Pancreas (tissue), 10 donors: Measurements from ENCODE around the gene KIF5B. TPM values are rescaled to one million over a fixed set of nuclear protein-coding genes. Genes with fewer than 3 reads are reported as not detected.
"Not testable (repeated sequence)": the region's sequence is repeated elsewhere in the genome, so short reads cannot be mapped to it uniquely, and the experiment has no call there.

Experiments
- ATAC-seq, 4 donors: fragments of 200-7000 bp; cut with Tn5 transposase; one replicate each; pipeline versions ENCODE4 v1.8.0 to v1.9.1; 2020; ENCODE audit warnings: mild to moderate bottlenecking in 4 of 4, moderate library complexity in 4 of 4
- DNase-seq, 6 donors: peaks; one replicate each; pipeline ENCODE4 v3.0.0-alpha.2; 2020
- FAIRE-seq: peaks from 2 replicates; lab custom pipeline; 2012; peaks lifted over from hg19 to GRCh38; lab: Jason Lieb, UNC
- H3K27ac ChIP-seq, 4 donors: fragments of 200-600 bp; sonication (generic); 1 replicate in 3 of 4; 2 replicates in 1 of 4; pipeline versions ENCODE4 v1.5.0 to v1.8.0; 2020
- H3K27me3 ChIP-seq, 4 donors: fragments of 200-600 bp; one replicate each; pipeline ENCODE4 v1.8.0; 2021
- H3K36me3 ChIP-seq, 3 donors: fragments of 200-600 bp; sonication (generic) in 1 of 3; one replicate each; pipeline versions ENCODE4 v1.5.0 to v1.8.0; 2020 to 2021
- H3K4me1 ChIP-seq, 3 donors: fragments of 200-600 bp; one replicate each; pipeline ENCODE4 v1.8.0; 2021
- H3K4me3 ChIP-seq, 4 donors: fragments of 200-600 bp; sonication (generic) in 2 of 4; one replicate each; pipeline versions ENCODE4 v1.5.0 to v1.8.0; 2020 to 2021
- H3K9me3 ChIP-seq, 4 donors: fragments of 200-600 bp; one replicate each; pipeline ENCODE4 v1.8.0; 2021
- CTCF ChIP-seq, 4 donors: fragments of 200-600 bp; sonication (generic) in 3 of 4; IDR thresholded peaks; one replicate each; pipeline versions ENCODE4 v1.5.0 to v1.8.0; 2021; ENCODE audit warnings: antibody characterized with exemption in 4 of 4
- WGBS, 2 donors: extraction: QIAGEN DNeasy Blood & Tissue Kit; methylation state at CpG; one replicate each; pipeline ENCODE4 v1.1.7; 2013; 5-methylcytosine and 5-hydroxymethylcytosine counted together
- intact Hi-C, 3 donors: fragments of 100-400 bp; cut with DNase I; formaldehyde crosslinking; loops; one replicate each; pipeline versions ENCODE4 v1.11.1 to v1.14.2; 2022
- polyA plus RNA-seq, 2 donors: library from polyadenylated mRNA; stranded (reverse); fragments of 200-250 nt; gene quantifications; one replicate each; pipeline ENCODE4 v1.2.3, GENCODE V29; 2013
- total RNA-seq, 6 donors: library from RNA; stranded (reverse); fragmentation: NEBNext Ultra II Directional in 4 of 6; extraction: Animal tissue kit (Norgen Biotek cat#: 25700) in 4 of 6; gene quantifications; one replicate each; pipeline versions ENCODE4 v1.2.1 to v1.2.4, GENCODE V29; 2021 to 2023
- donor health status: healthy with polysubstance abuse.
- donor health status: DM: no; HTN: no; CAD: no; lungs with moderate emphysema.
- donor health status: DM: no; HTN: no; CAD: no.
- donor health status: control.
- donor health status: control.
- donor health status: Bipolar disorder and iron deficiency.
- donor health status: DM: yes; HTN: yes; CAD: no.
- donor health status: DM: no; HTN: no; CAD: no.
- donor health status: DM: no; HTN: no; CAD: no.
- donor health status: DM: yes; HTN: yes; CAD: no.

KIF5B gene
- total and polyA plus RNA-seq, 8 donors = 17.2 to 48.3 (median 33.4) TPM

GRCh38 chr10:32072025-32072800 is 16.0 kb upstream of the KIF5B start:
- Histone ChIP-seq H3K27me3 (no peaks in the 10 kb centered on the region), H3K36me3 (no peaks in the 10 kb centered on the region), H3K27ac (no peak overlapping the region), H3K4me1 (no peaks in the 10 kb centered on the region), H3K9me3 (no peaks in the 10 kb centered on the region), H3K4me3 (no peak overlapping the region)
- ATAC-seq (no peak), DNase-seq (no peak), FAIRE-seq (no peak)
- WGBS, 2 donors = 79 to 86% methylated on average over 7 of the region's 7 CpGs
- intact Hi-C loops = no loop called here
- TF ChIP-seq CTCF (IDR thresholded peaks at IDR 0.05) = no peak

- WGBS, 2 donors = 69 to 85% methylated on average over 2 of the region's 2 CpGs
- ATAC-seq (no peak), DNase-seq (no peak), FAIRE-seq (no peak)
- H3K36me3 ChIP-seq = no peaks in the 10 kb centered on the region
- H3K27ac ChIP-seq = no peak overlapping the region
- H3K9me3 ChIP-seq = no peaks in the 10 kb centered on the region
- H3K4me3 ChIP-seq = no peak overlapping the region
- no peak for TF ChIP-seq CTCF (IDR thresholded peaks at IDR 0.05)
- intact Hi-C loops = no loop called here
- no peaks in the 10 kb centered on the region for H3K4me1 ChIP-seq
- no peaks in the 10 kb centered on the region for H3K27me3 ChIP-seq
Measured at GRCh38 chr10:32070645-32071044, 14.4 kb upstream of the KIF5B start.

GRCh38 chr10:32068569-32068968 is 12.3 kb upstream of the KIF5B start:
- FAIRE-seq (no peak), DNase-seq (no peak), ATAC-seq (no peak)
- Histone ChIP-seq H3K9me3 (no peaks in the 10 kb centered on the region), H3K4me1 (no peaks in the 10 kb centered on the region), H3K27me3 (no peaks in the 10 kb centered on the region), H3K4me3 (no peak overlapping the region), H3K27ac (no peak overlapping the region), H3K36me3 (no peaks in the 10 kb centered on the region)
- TF ChIP-seq CTCF (IDR thresholded peaks at IDR 0.05) = no peak
- WGBS, 2 donors = 65 to 83% methylated on average over 12 of the region's 12 CpGs
- intact Hi-C loops = no loop called here

- ATAC-seq, H3K27ac ChIP-seq, H3K4me3 ChIP-seq, DNase-seq, H3K36me3 ChIP-seq, H3K9me3 ChIP-seq, intact Hi-C loops, H3K27me3 ChIP-seq, FAIRE-seq, H3K4me1 ChIP-seq: not testable (repeated sequence)
- WGBS, 2 donors = 73 to 84% methylated on average over 5 of the region's 5 CpGs
Measured at GRCh38 chr10:32067931-32068330, 11.7 kb upstream of the KIF5B start.

- Histone ChIP-seq H3K9me3 (no peaks in the 10 kb centered on the region), H3K27me3 (no peaks in the 10 kb centered on the region), H3K27ac (no peak overlapping the region), H3K4me1 (no peaks in the 10 kb centered on the region), H3K4me3 (no peak overlapping the region), H3K36me3 (no peaks in the 10 kb centered on the region)
- DNase-seq = no peak
- 79 to 81% methylated on average over 4 of the region's 4 CpGs for WGBS, 2 donors
- FAIRE-seq = no peak
- no peak for TF ChIP-seq CTCF (IDR thresholded peaks at IDR 0.05)
- peak in 2 of 4 donors; percentile 73 to 77 for ATAC-seq
- intact Hi-C loops = no loop called here
Measured at GRCh38 chr10:32065856-32066255, 9.6 kb upstream of the KIF5B start.
